Endodermal cell (in vitro differentiated cells): Measurements from ENCODE around the gene NLRP2B. TPM values are rescaled to one million over a fixed set of nuclear protein-coding genes. Genes with fewer than 3 reads are reported as not detected.

ENCODE experiments used
- DNase-seq: peaks from one replicate; pipeline ENCODE4 v3.0.0-alpha.2; 2017
- H3K27ac ChIP-seq: 2 replicates; pipeline ENCODE4 v1.5.1; 2013; ENCODE audit warnings: mild to moderate bottlenecking, low read depth, low read length, moderate library complexity
- H3K27me3 ChIP-seq: 2 replicates; pipeline ENCODE4 v1.6.1; 2013; ENCODE audit warnings: mild to moderate bottlenecking, low read length, moderate library complexity; ENCODE audit not compliant: insufficient read depth, control insufficient read depth, poor library complexity, severe bottlenecking
- H3K36me3 ChIP-seq: 2 replicates; pipeline ENCODE4 v1.7.0; 2013; ENCODE audit warnings: mild to moderate bottlenecking, low read length, moderate library complexity; ENCODE audit not compliant: control insufficient read depth, insufficient read depth
- H3K4me1 ChIP-seq: one replicate; pipeline ENCODE4 v1.7.0; 2013; ENCODE audit warnings: low read length; ENCODE audit not compliant: control insufficient read depth, insufficient read depth
- H3K4me3 ChIP-seq: 2 replicates; pipeline ENCODE4 v1.5.1; 2013; ENCODE audit warnings: mild to moderate bottlenecking, low read length, moderate library complexity
- H3K9ac ChIP-seq: 2 replicates; pipeline ENCODE4 v1.6.1; 2013; ENCODE audit warnings: mild to moderate bottlenecking, low read length, moderate library complexity; ENCODE audit not compliant: poor library complexity, severe bottlenecking; ENCODE audit errors: extremely low read depth
- H3K9me3 ChIP-seq: 2 replicates; pipeline ENCODE4 v1.6.1; 2013; ENCODE audit warnings: mild to moderate bottlenecking, low read length, moderate library complexity; ENCODE audit not compliant: control insufficient read depth
- H3K27ac Mint-ChIP-seq: 2 replicates; pipeline ENCODE4 v1.8.0; 2020; ENCODE audit warnings: mixed read lengths
- H3K27me3 Mint-ChIP-seq: 2 replicates; pipeline ENCODE4 v1.8.0; 2021; ENCODE audit warnings: mild to moderate bottlenecking, mixed read lengths; ENCODE audit not compliant: insufficient read depth
- H3K36me3 Mint-ChIP-seq: 2 replicates; pipeline ENCODE4 v1.8.0; 2020; ENCODE audit warnings: low read depth, mixed read lengths
- H3K4me1 Mint-ChIP-seq: 2 replicates; pipeline ENCODE4 v1.8.0; 2020; ENCODE audit warnings: mixed read lengths
- H3K4me3 Mint-ChIP-seq: 2 replicates; pipeline ENCODE4 v1.8.0; 2020; ENCODE audit warnings: mild to moderate bottlenecking, moderate library complexity, mixed read lengths
- H3K9me3 Mint-ChIP-seq: 2 replicates; pipeline ENCODE4 v1.8.0; 2020; ENCODE audit warnings: mild to moderate bottlenecking, mixed read lengths
- CTCF ChIP-seq: fragments of 200-600 bp; sonication (generic); conservative IDR thresholded peaks from 2 replicates; pipeline ENCODE4 v1.5.0; 2021; ENCODE audit warnings: antibody characterized with exemption, mild to moderate bottlenecking
- WGBS, 2 experiments: methylation state at CpG; one replicate each; pipeline versions ENCODE4 v1.1.5 to v1.1.7; 2013; ENCODE audit warnings: missing lambda C conversion rate in 2 of 2, mixed read lengths in 1 of 2; ENCODE audit not compliant: insufficient coverage in 1 of 2, insufficient read length in 1 of 2; 5-methylcytosine and 5-hydroxymethylcytosine counted together
- total RNA-seq, 2 donors: library from RNA; stranded (reverse); fragmentation: NEBNext Ultra II Directional in 1 of 2; extraction: Animal tissue kit (Norgen Biotek cat#: 25700) in 1 of 2; gene quantifications; 2 replicates in 1 of 2; 3 replicates in 1 of 2; pipeline ENCODE4 v1.2.1, GENCODE V29; 2021

NLRP2B gene
- total RNA-seq, 2 donors from 2014 or later, result not detected

- H3K9me3 ChIP-seq, result no peaks in the 10 kb centered on the region
- Mint-ChIP-seq H3K27me3 (peaks cover 3% of the 10 kb centered on the region), H3K36me3 (peaks cover 2% of the 10 kb centered on the region), H3K27ac (no peak overlapping the region), H3K9me3 (peaks cover 81% of the 10 kb centered on the region), H3K4me3 (no peak overlapping the region), H3K4me1 (no peaks in the 10 kb centered on the region)
- no peak overlapping the region for H3K9ac ChIP-seq
- H3K4me3 ChIP-seq, result no peak overlapping the region
- H3K4me1 ChIP-seq, result no peaks in the 10 kb centered on the region
- no peak for TF ChIP-seq CTCF
- H3K36me3 ChIP-seq, result no peaks in the 10 kb centered on the region
- no peaks in the 10 kb centered on the region for H3K27me3 ChIP-seq
- no peak overlapping the region for H3K27ac ChIP-seq
- no peak for DNase-seq
- 92% methylated on average over 34 of the region's 37 CpGs; no CpG with 5 or more reads in 1 of the 2 experiments for WGBS, 2 experiments
Observed at GRCh38 chrX:57678686-57679428, 1.2 kb downstream of the NLRP2B start.

GRCh38 chrX:57677132-57677858 is 2.8 kb downstream of the NLRP2B start:
- Mint-ChIP-seq H3K4me3 (no peak overlapping the region), H3K36me3 (peaks cover 5% of the 10 kb centered on the region), H3K27ac (no peak overlapping the region), H3K9me3 (peaks cover 81% of the 10 kb centered on the region), H3K4me1 (no peaks in the 10 kb centered on the region), H3K27me3 (peaks cover 3% of the 10 kb centered on the region)
- Histone ChIP-seq H3K4me1 (no peaks in the 10 kb centered on the region), H3K9me3 (peaks cover 7% of the 10 kb centered on the region), H3K27me3 (no peaks in the 10 kb centered on the region), H3K9ac (no peak overlapping the region), H3K36me3 (no peaks in the 10 kb centered on the region), H3K4me3 (no peak overlapping the region), H3K27ac (no peak overlapping the region)
- DNase-seq, result no peak
- TF ChIP-seq CTCF, result no peak
- whole genome bisulfite sequencing, 2 experiments, result 83 to 89% methylated on average over 1 to 6 of the region's 8 CpGs

GRCh38 chrX:57675320-57675719 is 4.7 kb downstream of the NLRP2B start:
- Histone ChIP-seq H3K36me3 (no peaks in the 10 kb centered on the region), H3K4me1 (no peaks in the 10 kb centered on the region), H3K27me3 (no peaks in the 10 kb centered on the region), H3K27ac (no peak overlapping the region), H3K9ac (no peak overlapping the region), H3K9me3 (peaks cover 7% of the 10 kb centered on the region), H3K4me3 (no peak overlapping the region)
- H3K27ac Mint-ChIP-seq, result no peak overlapping the region
- 100% methylated on average over 2 of the region's 2 CpGs; no CpG with 5 or more reads in 1 of the 2 experiments for WGBS, 2 experiments
- peaks cover 5% of the 10 kb centered on the region for H3K36me3 Mint-ChIP-seq
- H3K4me3 Mint-ChIP-seq, result no peak overlapping the region
- peaks cover 81% of the 10 kb centered on the region for H3K9me3 Mint-ChIP-seq
- no peak for DNase-seq
- H3K4me1 Mint-ChIP-seq, result no peaks in the 10 kb centered on the region
- peaks cover 3% of the 10 kb centered on the region for H3K27me3 Mint-ChIP-seq
- no peak for TF ChIP-seq CTCF
